Loucy (cell line): ENCODE data around the gene FGF5.

Experiments used
- CTCF ChIP-seq: fragments of 200-600 bp; sonication (generic); conservative IDR thresholded peaks from 2 replicates; pipeline ENCODE4 v1.5.1; 2014; ENCODE audit warnings: mild to moderate bottlenecking, antibody characterized with exemption, low read length
- EZH2phosphoT487 ChIP-seq: fragments of 200-600 bp; IDR thresholded peaks from 2 replicates; pipeline ENCODE4 v1.6.1; 2018; ENCODE audit warnings: antibody characterized with exemption, mild to moderate bottlenecking, moderate library complexity, borderline replicate concordance

GRCh38 chr4:80305466-80305865 lies 39.0 kb downstream of the FGF5 start:
- TF ChIP-seq CTCF: no peak
- no peak for TF ChIP-seq EZH2phosphoT487
